Stomach smooth muscle (tissue), 2 donors: ENCODE measurements around the gene SGO2.

ENCODE experiments used
- H3K27ac ChIP-seq: one replicate; pipeline ENCODE4 v1.7.0; 2013; ENCODE audit warnings: mild to moderate bottlenecking, low read length, inconsistent platforms
- H3K27me3 ChIP-seq, 2 donors: one replicate each; pipeline ENCODE4 v1.7.0; 2013; ENCODE audit warnings: low read length in 2 of 2; ENCODE audit not compliant: insufficient read depth in 2 of 2, control insufficient read depth in 1 of 2
- H3K36me3 ChIP-seq, 2 donors: one replicate each; pipeline ENCODE4 v1.7.0; 2013; ENCODE audit warnings: low read length in 2 of 2; ENCODE audit not compliant: control insufficient read depth in 2 of 2, insufficient read depth in 2 of 2
- H3K4me1 ChIP-seq: one replicate; pipeline ENCODE4 v1.7.0; 2013; ENCODE audit warnings: low read length; ENCODE audit not compliant: control insufficient read depth, insufficient read depth
- H3K4me3 ChIP-seq, 2 donors: one replicate each; pipeline ENCODE4 v1.7.0; 2013; ENCODE audit warnings: low read length in 2 of 2
- H3K9ac ChIP-seq, 2 donors: one replicate each; pipeline ENCODE4 v1.7.0; 2013; ENCODE audit warnings: low read length in 2 of 2, mild to moderate bottlenecking in 1 of 2
- H3K9me3 ChIP-seq, 2 donors: one replicate each; pipeline ENCODE4 v1.7.0; 2013; ENCODE audit warnings: low read length in 2 of 2; ENCODE audit not compliant: control insufficient read depth in 2 of 2
- donor health status: healthy.
- donor health status: Pancreatic carcinoma.

The SGO2 gene

GRCh38 chr2:200525882-200526651 lies at the start of gene SGO2:
TSS of gene SGO2 (plus strand) at chr2:200526207. CDS start at chr2:200532976, 6,769 bp downstream.
- H3K9ac ChIP-seq = peak within 1 kb of the TSS; percentile 65 to 71

GRCh38 chr2:200476836-200477235 lies 49.2 kb upstream of the SGO2 start:
- Histone ChIP-seq H3K4me3 (no peak overlapping the region), H3K9me3 (no peaks in the 10 kb centered on the region), H3K27me3 (no peaks in the 10 kb centered on the region), H3K27ac (no peak overlapping the region), H3K36me3 (peaks cover 16 to 28% of the 10 kb centered on the region in 2 donors), H3K9ac (no peak overlapping the region), H3K4me1 (peaks cover 13% of the 10 kb centered on the region)

More at GRCh38 chr2:200525882-200526651, at the start of gene SGO2:
- Histone ChIP-seq H3K4me3 (peak within 1 kb of the TSS; percentile 82 to 92), H3K27me3 (no peaks in the 10 kb centered on the region), H3K27ac (no peak within 1 kb of the TSS), H3K4me1 (peaks cover 6% of the 10 kb centered on the region), H3K9me3 (no peaks in the 10 kb centered on the region), H3K36me3 (no peaks in the 10 kb centered on the region)

- H3K4me3 ChIP-seq = peak overlapping the region in 1 of 2 donors; percentile 29
- H3K27me3 ChIP-seq = no peaks in the 10 kb centered on the region
- peaks cover 10 to 26% of the 10 kb centered on the region in 2 donors for H3K36me3 ChIP-seq
- no peak overlapping the region for H3K9ac ChIP-seq
- H3K27ac ChIP-seq = no peak overlapping the region
- peaks cover 13% of the 10 kb centered on the region for H3K4me1 ChIP-seq
- H3K9me3 ChIP-seq = no peaks in the 10 kb centered on the region
Measured at GRCh38 chr2:200477667-200478131, 48.3 kb upstream of the SGO2 start.

GRCh38 chr2:200479692-200480265 lies 46.2 kb upstream of the SGO2 start:
- peak overlapping the region; percentile 50 for H3K27ac ChIP-seq

GRCh38 chr2:200482194-200482593 lies 43.8 kb upstream of the SGO2 start:
- Histone ChIP-seq H3K4me1 (peaks cover 13% of the 10 kb centered on the region), H3K27ac (no peak overlapping the region), H3K4me3 (no peak overlapping the region), H3K27me3 (no peaks in the 10 kb centered on the region), H3K9me3 (no peaks in the 10 kb centered on the region), H3K9ac (no peak overlapping the region), H3K36me3 (peaks cover 0 to 3% of the 10 kb centered on the region in 2 donors)

More at GRCh38 chr2:200479692-200480265, 46.2 kb upstream of the SGO2 start:
- Histone ChIP-seq H3K4me1 (peaks cover 13% of the 10 kb centered on the region), H3K36me3 (peaks cover 4 to 16% of the 10 kb centered on the region in 2 donors), H3K4me3 (no peak overlapping the region), H3K27me3 (no peaks in the 10 kb centered on the region), H3K9me3 (no peaks in the 10 kb centered on the region), H3K9ac (no peak overlapping the region)

GRCh38 chr2:200483729-200484198 lies 42.2 kb upstream of the SGO2 start:
- Histone ChIP-seq H3K4me1 (peaks cover 13% of the 10 kb centered on the region), H3K9me3 (no peaks in the 10 kb centered on the region), H3K27ac (no peak overlapping the region), H3K27me3 (no peaks in the 10 kb centered on the region), H3K9ac (no peak overlapping the region), H3K36me3 (no peaks in the 10 kb centered on the region), H3K4me3 (no peak overlapping the region)

- Histone ChIP-seq H3K36me3 (peaks cover 4 to 5% of the 10 kb centered on the region in 2 donors), H3K9me3 (no peaks in the 10 kb centered on the region), H3K27ac (no peak overlapping the region), H3K4me3 (no peak overlapping the region), H3K9ac (no peak overlapping the region), H3K27me3 (no peaks in the 10 kb centered on the region), H3K4me1 (peaks cover 7% of the 10 kb centered on the region)
Measured at GRCh38 chr2:200484934-200485333, 41.1 kb upstream of the SGO2 start.

- Histone ChIP-seq H3K9ac (no peak overlapping the region), H3K36me3 (peaks cover 14 to 18% of the 10 kb centered on the region in 2 donors), H3K27ac (no peak overlapping the region), H3K9me3 (no peaks in the 10 kb centered on the region), H3K4me3 (no peak overlapping the region), H3K4me1 (peaks cover under 1% of the 10 kb centered on the region), H3K27me3 (no peaks in the 10 kb centered on the region)
Measured at GRCh38 chr2:200486529-200486928, 39.5 kb upstream of the SGO2 start.

GRCh38 chr2:200488169-200488568 lies 37.8 kb upstream of the SGO2 start:
- Histone ChIP-seq H3K27ac (no peak overlapping the region), H3K27me3 (no peaks in the 10 kb centered on the region), H3K4me3 (no peak overlapping the region), H3K36me3 (peaks cover 22 to 24% of the 10 kb centered on the region in 2 donors), H3K4me1 (no peaks in the 10 kb centered on the region), H3K9ac (no peak overlapping the region), H3K9me3 (no peaks in the 10 kb centered on the region)

GRCh38 chr2:200490001-200490400 lies 36.0 kb upstream of the SGO2 start:
- Histone ChIP-seq H3K4me1 (no peaks in the 10 kb centered on the region), H3K4me3 (no peak overlapping the region), H3K27me3 (no peaks in the 10 kb centered on the region), H3K27ac (no peak overlapping the region), H3K9ac (no peak overlapping the region), H3K9me3 (no peaks in the 10 kb centered on the region), H3K36me3 (peaks cover 26 to 27% of the 10 kb centered on the region in 2 donors)
